ENCODE results near the gene NSD2.
"Not testable (repeated sequence)": the region's sequence is repeated elsewhere in the genome, so short reads cannot be mapped to it uniquely, and the experiment has no call there.

NSD2 gene

GRCh38 chr4:1842339-1842895 lies 28.8 kb upstream of the NSD2 start:
- DNase-seq = no peak

- no peak for DNase-seq
These were observed 28.2 kb upstream of the NSD2 start for GRCh38 chr4:1842993-1843448.

GRCh38 chr4:1843852-1844251 lies 27.3 kb upstream of the NSD2 start:
- DNase-seq = no peak

GRCh38 chr4:1844618-1845017 lies 26.6 kb upstream of the NSD2 start:
- not testable (repeated sequence) for DNase-seq

- no peak for DNase-seq
These were observed 24.6 kb upstream of the NSD2 start for GRCh38 chr4:1846580-1846979.

GRCh38 chr4:1850276-1850675 lies 20.9 kb upstream of the NSD2 start:
- DNase-seq = no peak

GRCh38 chr4:1851160-1851559 lies 20.0 kb upstream of the NSD2 start:
- DNase-seq = no peak

- no peak for DNase-seq
These were observed 19.4 kb upstream of the NSD2 start for GRCh38 chr4:1851575-1852410.

GRCh38 chr4:1852904-1853623 lies 18.1 kb upstream of the NSD2 start:
- no peak for DNase-seq

- no peak for DNase-seq
These were observed 16.4 kb upstream of the NSD2 start for GRCh38 chr4:1854752-1855151.

GRCh38 chr4:1855333-1856070 lies 15.7 kb upstream of the NSD2 start:
- DNase-seq = peak; percentile 73

GRCh38 chr4:1856071-1856942 lies 14.9 kb upstream of the NSD2 start, which contains the start of gene LETM1:
TSS of gene LETM1 (minus strand) at chr4:1856156. CDS start at chr4:1855950, 206 bp downstream.
- DNase-seq = peak; percentile 97

- no peak for DNase-seq
These were observed 14.1 kb upstream of the NSD2 start for GRCh38 chr4:1856943-1857699.

- DNase-seq = no peak
These were observed 13.3 kb upstream of the NSD2 start for GRCh38 chr4:1857931-1858330.

- no peak for DNase-seq
These were observed 11.8 kb upstream of the NSD2 start for GRCh38 chr4:1859389-1859753.

- peak; percentile 71 for DNase-seq
These were observed 8.9 kb upstream of the NSD2 start for GRCh38 chr4:1862055-1862911.

- no peak for DNase-seq
These were observed 8.3 kb upstream of the NSD2 start for GRCh38 chr4:1862961-1863296.

- DNase-seq = no peak
These were observed 7.7 kb upstream of the NSD2 start for GRCh38 chr4:1863297-1864033.
